Measurements from ENCODE around the gene KCNH1. TPM values are rescaled to one million over a fixed set of nuclear protein-coding genes. Genes with fewer than 3 reads are reported as not detected.

Gene KCNH1
- total and polyA plus RNA-seq, 2 experiments from 2014 or later = 0.28 TPM; not detected in 1

GRCh38 chr1:211068976-211069375 lies 65.0 kb downstream of the KCNH1 start:
- Histone ChIP-seq H3K27me3 (ENCODE audit: insufficient read depth) (no peaks in the 10 kb centered on the region), H2AFZ (no peak overlapping the region), H3F3A (replicated peaks; ENCODE audit: low read depth) (no peaks in the 10 kb centered on the region), H3K4me3 (no peak overlapping the region), H3K4me2 (no peak overlapping the region), H3K36me3 (ENCODE audit: insufficient read depth) (no peaks in the 10 kb centered on the region), H3K27ac (ENCODE audit: low read depth) (no peak overlapping the region), H3K79me2 (replicated peaks; ENCODE audit: insufficient read depth) (no peaks in the 10 kb centered on the region), H3K9me2 (ENCODE audit: insufficient read depth) (no peaks in the 10 kb centered on the region), H3K4me1 (ENCODE audit: insufficient read depth) (no peaks in the 10 kb centered on the region), H4K20me1 (replicated peaks; ENCODE audit: insufficient read depth) (no peaks in the 10 kb centered on the region)
- DNase-seq (ENCODE audit: low spot score) (peak; percentile 18), ATAC-seq (no peak; the same call in 2 of the 3 replicates)
- Mint-ChIP-seq H3K36me3 (ENCODE audit: low read depth) (no peaks in the 10 kb centered on the region), H3K9me3 (peaks cover 3% of the 10 kb centered on the region; the same call in 2 of the 3 replicates), H3K27ac (no peak overlapping the region), H3K27me3 (ENCODE audit: insufficient read depth, low read depth, poor library complexity) (no peaks in the 10 kb centered on the region), H3K4me3 (no peak overlapping the region), H3K4me1 (no peaks in the 10 kb centered on the region)
- TF ChIP-seq POLR2AphosphoS5 (IDR thresholded peaks at IDR 0.05; ENCODE audit: low read depth) = no peak
- no peak for TF ChIP-seq ZNF114 (CRISPR knock-in tag; IDR thresholded peaks at IDR 0.05)
- no peak for TF ChIP-seq EZH2 (IDR thresholded peaks at IDR 0.05; ENCODE audit: low read depth, unreplicated experiment)
- TF ChIP-seq ZNF331 (CRISPR knock-in tag; IDR thresholded peaks at IDR 0.05; ENCODE audit: low read depth) = no peak
- TF ChIP-seq STAT1 (IDR thresholded peaks at IDR 0.05; ENCODE audit: unreplicated experiment) = no peak
- TF ChIP-seq ZNF462 (CRISPR knock-in tag; IDR thresholded peaks at IDR 0.05) = no peak
- no peak for TF ChIP-seq CTCF (conservative IDR thresholded peaks at IDR 0.05; ENCODE audit: low read depth in 2 of 2)
- no peak for TF ChIP-seq REST (IDR thresholded peaks at IDR 0.05; ENCODE audit: unreplicated experiment)
- no peak for TF ChIP-seq ETS1 (IDR thresholded peaks at IDR 0.05)
- TF ChIP-seq CREB1 (CRISPR knock-in tag; IDR thresholded peaks at IDR 0.05; ENCODE audit: low read depth) = no peak
- TF ChIP-seq NANOG (IDR thresholded peaks at IDR 0.05; ENCODE audit: borderline replicate concordance) = no peak
- TF ChIP-seq JUNB (IDR thresholded peaks at IDR 0.05; ENCODE audit: unreplicated experiment) = no peak

Data from GM23338 (cell line).